ENCODE measurements around the gene CRABP1. TPM values are rescaled to one million over a fixed set of nuclear protein-coding genes. Genes with fewer than 3 reads are reported as not detected.

The CRABP1 gene
- polyA plus RNA-seq, 3 donors, result not detected

DNA sequence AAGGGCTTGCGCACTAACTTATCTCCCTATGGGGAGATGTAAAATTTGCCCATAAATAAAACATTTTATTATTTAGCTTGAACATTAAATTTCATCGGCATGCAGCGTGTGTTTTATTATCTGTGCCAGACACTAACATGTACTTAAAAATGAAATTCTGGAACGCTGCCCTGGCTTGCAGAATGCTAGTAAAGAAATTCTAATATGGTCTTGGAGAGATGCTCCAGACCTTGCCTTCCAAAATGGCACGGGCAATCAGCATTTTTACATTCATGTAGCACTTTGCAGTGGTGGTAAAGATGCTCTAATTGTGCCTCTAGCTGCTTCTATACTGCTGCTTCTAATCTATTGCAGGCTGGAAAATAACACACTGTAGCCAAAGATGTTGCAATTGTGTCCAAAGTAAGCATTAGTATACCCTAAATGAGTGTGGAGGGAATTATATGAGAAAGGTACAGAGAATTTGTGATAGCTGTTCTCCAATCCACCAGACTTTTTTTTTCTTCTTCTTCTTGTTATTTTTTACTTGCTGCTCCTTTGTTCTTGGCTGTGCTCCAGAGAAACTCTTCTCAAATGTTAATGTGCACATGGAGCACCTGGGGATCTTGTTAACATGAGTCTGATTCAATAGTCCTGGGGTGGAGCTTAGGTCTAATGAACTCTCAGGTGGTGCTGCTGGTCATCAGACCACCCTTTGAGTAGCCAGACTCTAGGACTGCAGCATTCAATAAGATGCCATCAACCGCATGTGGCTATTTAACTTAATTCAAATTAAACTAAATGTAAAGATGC is 47.3 kb downstream of the CRABP1 start:
- TF ChIP-seq CTCF (IDR thresholded peaks at IDR 0.05), result no peak
- H4K20me1 ChIP-seq (ENCODE audit: insufficient read depth, low read length), result no peaks in the 10 kb centered on the region
- H3K4me1 ChIP-seq (ENCODE audit: control insufficient read depth in 1 of 2, insufficient read depth in 2 of 2, low read length in 2 of 2), result no peaks in the 10 kb centered on the region
- no peaks in the 10 kb centered on the region for H3K9me3 ChIP-seq (replicated peaks in 1 of 2; ENCODE audit: control insufficient read depth in 1 of 2, insufficient read depth in 1 of 2, low read length in 2 of 2)
- Mint-ChIP-seq H3K36me3 (no peaks in the 10 kb centered on the region), H3K4me1 (peaks cover 5% of the 10 kb centered on the region), H3K27ac (peak overlapping the region in 1 of 7 donors; percentile 31), H3K4me3 (no peak overlapping the region), H3K9me3 (peaks cover 0 to 5% (median 2%) of the 10 kb centered on the region in 7 donors), H3K27me3 (ENCODE audit: low read depth in 3 of 3) (peaks cover 7 to 10% (median 9%) of the 10 kb centered on the region in 3 donors)
- H3K27ac ChIP-seq (ENCODE audit: low read depth in 1 of 2, low read length in 2 of 2), result no peak overlapping the region
- H2AFZ ChIP-seq (ENCODE audit: insufficient read depth, low read depth, low read length, poor library complexity, severe bottlenecking), result no peak overlapping the region
- no peak for DNase-seq
- WGBS (ENCODE audit: insufficient coverage), result 80% methylated on average over 1 of the region's 6 CpGs
- intact Hi-C loops (cut with micrococcal nuclease), result no loop called here
- no peak overlapping the region for H3K4me3 ChIP-seq (replicated peaks in 1 of 3; ENCODE audit: low read depth in 2 of 3, low read length in 3 of 3)
- H3K4me2 ChIP-seq (replicated peaks; ENCODE audit: extremely low read depth, low read length, poor library complexity, severe bottlenecking), result no peak overlapping the region
- H3K9ac ChIP-seq (ENCODE audit: insufficient read depth, low read length, poor library complexity, severe bottlenecking), result no peak overlapping the region
- no peaks in the 10 kb centered on the region for H3K27me3 ChIP-seq (ENCODE audit: control insufficient read depth in 2 of 2, insufficient read depth in 2 of 2, low read length in 2 of 2)
- H3K79me2 ChIP-seq (ENCODE audit: insufficient read depth, low read length), result no peaks in the 10 kb centered on the region
- H3K36me3 ChIP-seq (replicated peaks in 1 of 2; ENCODE audit: control insufficient read depth in 1 of 2, insufficient read depth in 2 of 2, low read length in 2 of 2), result no peaks in the 10 kb centered on the region

- no peak overlapping the region for H3K9ac ChIP-seq (ENCODE audit: insufficient read depth, low read length, poor library complexity, severe bottlenecking)
- Mint-ChIP-seq H3K36me3 (no peaks in the 10 kb centered on the region), H3K27me3 (ENCODE audit: low read depth in 3 of 3) (peaks cover under 1 to 9% (median 6%) of the 10 kb centered on the region in 3 donors), H3K4me1 (peaks cover 5% of the 10 kb centered on the region), H3K9me3 (peaks cover 0 to 5% (median 2%) of the 10 kb centered on the region in 7 donors), H3K4me3 (no peak overlapping the region), H3K27ac (no peak overlapping the region)
- H3K79me2 ChIP-seq (ENCODE audit: insufficient read depth, low read length), result no peaks in the 10 kb centered on the region
- H3K4me2 ChIP-seq (replicated peaks; ENCODE audit: extremely low read depth, low read length, poor library complexity, severe bottlenecking), result no peak overlapping the region
- no peaks in the 10 kb centered on the region for H3K36me3 ChIP-seq (replicated peaks in 1 of 2; ENCODE audit: control insufficient read depth in 1 of 2, insufficient read depth in 2 of 2, low read length in 2 of 2)
- no peak for DNase-seq
- H3K4me3 ChIP-seq (replicated peaks in 1 of 3; ENCODE audit: low read depth in 2 of 3, low read length in 3 of 3), result no peak overlapping the region
- H3K4me1 ChIP-seq (ENCODE audit: control insufficient read depth in 1 of 2, insufficient read depth in 2 of 2, low read length in 2 of 2), result no peaks in the 10 kb centered on the region
- no peaks in the 10 kb centered on the region for H3K27me3 ChIP-seq (ENCODE audit: control insufficient read depth in 2 of 2, insufficient read depth in 2 of 2, low read length in 2 of 2)
- TF ChIP-seq CTCF (IDR thresholded peaks at IDR 0.05), result no peak
- intact Hi-C loops (cut with micrococcal nuclease), result no loop called here
- 95% methylated on average over 8 of the region's 12 CpGs for WGBS (ENCODE audit: insufficient coverage)
- no peak overlapping the region for H3K27ac ChIP-seq (ENCODE audit: low read depth in 1 of 2, low read length in 2 of 2)
- no peaks in the 10 kb centered on the region for H4K20me1 ChIP-seq (ENCODE audit: insufficient read depth, low read length)
- no peaks in the 10 kb centered on the region for H3K9me3 ChIP-seq (replicated peaks in 1 of 2; ENCODE audit: control insufficient read depth in 1 of 2, insufficient read depth in 1 of 2, low read length in 2 of 2)
- no peak overlapping the region for H2AFZ ChIP-seq (ENCODE audit: insufficient read depth, low read depth, low read length, poor library complexity, severe bottlenecking)
Measured at GRCh38 chr15:78388865-78389264, 48.7 kb downstream of the CRABP1 start.
